WTC11 (cell line): ENCODE measurements around the gene MYH11. TPM values are rescaled to one million over a fixed set of nuclear protein-coding genes. Genes with fewer than 3 reads are reported as not detected.

ENCODE experiments used
- ATAC-seq: fragments of 200-7000 bp; cut with Tn5 transposase; 2 replicates; pipeline ENCODE4 v1.10.0; 2021; ENCODE audit warnings: mild to moderate bottlenecking, moderate library complexity
- CTCF ChIA-PET: fragments of 300-600 bp; sonication (Branson Sonifier 250); formaldehyde crosslinking; loops from one replicate; lab custom pipeline; 2021; ENCODE audit warnings: antibody characterized with exemption; lab: Charles Lee
- POLR2A ChIA-PET: fragments of 350-600 bp; sonication (Branson Sonifier 250); formaldehyde crosslinking; loops from one replicate; lab custom pipeline; 2021; ENCODE audit warnings: antibody characterized with exemption; lab: Charles Lee
- DNase-seq: peaks from one replicate; pipeline ENCODE4 v3.0.0; 2021; ENCODE audit warnings: low spot score
- H3K27ac Mint-ChIP-seq: 2 replicates; pipeline ENCODE4 v1.8.0; 2021; ENCODE audit warnings: mixed read lengths
- H3K27me3 Mint-ChIP-seq: 2 replicates; pipeline ENCODE4 v1.8.0; 2021; ENCODE audit warnings: low read depth, mild to moderate bottlenecking, moderate library complexity, mixed read lengths
- H3K36me3 Mint-ChIP-seq: 2 replicates; pipeline ENCODE4 v1.8.0; 2021; ENCODE audit warnings: mixed read lengths
- H3K4me1 Mint-ChIP-seq: 2 replicates; pipeline ENCODE4 v1.8.0; 2022; ENCODE audit warnings: mixed read lengths
- H3K4me3 Mint-ChIP-seq: 2 replicates; pipeline ENCODE4 v1.8.0; 2021; ENCODE audit warnings: mild to moderate bottlenecking, moderate library complexity, mixed read lengths
- H3K9me3 Mint-ChIP-seq: 2 replicates; pipeline ENCODE4 v1.8.0; 2021; ENCODE audit warnings: mixed read lengths
- AFF4 ChIP-seq: sonication (generic); formaldehyde crosslinking; IDR thresholded peaks from 2 replicates; pipeline ENCODE4 v1.8.1; 2023; ENCODE audit warnings: mild to moderate bottlenecking, missing genetic modification reagents, borderline replicate concordance
- ARID4B ChIP-seq: sonication (generic); formaldehyde crosslinking; IDR thresholded peaks from 2 replicates; pipeline ENCODE4 v1.8.0; 2023; ENCODE audit warnings: missing genetic modification reagents, mild to moderate bottlenecking, borderline replicate concordance
- CREM ChIP-seq: sonication (generic); formaldehyde crosslinking; IDR thresholded peaks from 2 replicates; pipeline ENCODE4 v1.8.1; 2022; ENCODE audit warnings: mild to moderate bottlenecking, missing genetic modification reagents, moderate library complexity
- E2F4 ChIP-seq: sonication (generic); formaldehyde crosslinking; IDR thresholded peaks from 2 replicates; pipeline ENCODE4 v1.8.1; 2022; ENCODE audit warnings: low read depth, mild to moderate bottlenecking, moderate library complexity, missing genetic modification reagents, borderline replicate concordance
- ETV6 ChIP-seq: sonication (generic); formaldehyde crosslinking; IDR thresholded peaks from 2 replicates; pipeline ENCODE4 v1.8.1; 2022; ENCODE audit warnings: mild to moderate bottlenecking, missing genetic modification reagents
- JAZF1 ChIP-seq: fragments of 250-450 bp; sonication (Bioruptor Pico); IDR thresholded peaks from 2 replicates; pipeline ENCODE4 v1.9.0; 2021; ENCODE audit warnings: moderate library complexity, mild to moderate bottlenecking, inconsistent platforms
- MAX ChIP-seq: sonication (generic); formaldehyde crosslinking; IDR thresholded peaks from 2 replicates; pipeline ENCODE4 v1.8.0; 2022; ENCODE audit warnings: mild to moderate bottlenecking, missing genetic modification reagents
- MLX ChIP-seq: sonication (generic); formaldehyde crosslinking; IDR thresholded peaks from 2 replicates; pipeline ENCODE4 v1.8.1; 2023; ENCODE audit warnings: mild to moderate bottlenecking, missing genetic modification reagents, moderate library complexity
- NR3C1 ChIP-seq: sonication (generic); formaldehyde crosslinking; conservative IDR thresholded peaks from 2 replicates; pipeline ENCODE4 v1.8.1; 2023; ENCODE audit warnings: low read depth, mild to moderate bottlenecking, missing genetic modification reagents
- ZNF121 ChIP-seq: sonication (generic); formaldehyde crosslinking; IDR thresholded peaks from 2 replicates; pipeline ENCODE4 v1.8.0; 2023; ENCODE audit warnings: missing genetic modification reagents
- ZNF532 ChIP-seq: fragments of 250-450 bp; sonication (Bioruptor Pico); IDR thresholded peaks from 2 replicates; pipeline ENCODE4 v1.9.0; 2021; ENCODE audit warnings: mild to moderate bottlenecking, borderline replicate concordance
- total RNA-seq: library from RNA; stranded (reverse); gene quantifications from 3 replicates; pipeline ENCODE4 v1.2.3, GENCODE V29; 2021

The MYH11 gene
- total RNA-seq, 1 experiment from 2014 or later, result 0.74 TPM

- CTCF ChIA-PET, result no interaction called here
These were observed 165.8 kb downstream of the MYH11 start for GRCh38 chr16:15691046-15691445.

More at GRCh38 chr16:15691046-15691445, 165.8 kb downstream of the MYH11 start:
- Mint-ChIP-seq H3K27me3 (no peaks in the 10 kb centered on the region; the same call in 1 of the 2 replicates), H3K4me1 (no peaks in the 10 kb centered on the region), H3K27ac (no peak overlapping the region), H3K4me3 (no peak overlapping the region), H3K9me3 (no peaks in the 10 kb centered on the region), H3K36me3 (peaks cover 44% of the 10 kb centered on the region)
- TF ChIP-seq ZNF532 (CRISPR knock-in tag) (no peak), MAX (CRISPR knock-in tag) (no peak), ZNF121 (no peak), CREM (no peak), JAZF1 (CRISPR knock-in tag) (no peak), ETV6 (no peak), MLX (no peak), NR3C1 (no peak), ARID4B (CRISPR knock-in tag) (no peak), AFF4 (no peak), E2F4 (CRISPR knock-in tag) (no peak)
- DNase-seq, result no peak
- no peak for ATAC-seq
- POLR2A ChIA-PET, result no interaction called here
